Transverse colon (tissue), 4 donors: Measurements from ENCODE around the gene ARL14.

ENCODE experiments used
- POLR2A ChIP-seq: fragments of 450-650 bp; IDR thresholded peaks from one replicate; pipeline ENCODE4 v1.6.1; 2016; ENCODE audit warnings: antibody characterized with exemption, mild to moderate bottlenecking, moderate library complexity
- POLR2AphosphoS5 ChIP-seq, 3 donors: sonication (generic); formaldehyde crosslinking; IDR thresholded peaks; one replicate each; pipeline ENCODE4 v1.6.1; 2016; ENCODE audit warnings: antibody characterized with exemption in 3 of 3
- TF ChIP-seq, protein P1 (sequence below), 5 experiments: fragments of 200-600 bp in 3 of 5; fragments of 450-650 bp in 2 of 5; sonication (generic) in 3 of 5; IDR thresholded peaks; 1 replicate in 2 of 5; 2 replicates in 3 of 5; pipeline ENCODE4 v1.5.1; 2016 to 2017; ENCODE audit warnings: antibody characterized with exemption in 5 of 5, inconsistent platforms in 3 of 5, mild to moderate bottlenecking in 2 of 5, moderate library complexity in 1 of 5

- TF ChIP-seq, protein P1, sequence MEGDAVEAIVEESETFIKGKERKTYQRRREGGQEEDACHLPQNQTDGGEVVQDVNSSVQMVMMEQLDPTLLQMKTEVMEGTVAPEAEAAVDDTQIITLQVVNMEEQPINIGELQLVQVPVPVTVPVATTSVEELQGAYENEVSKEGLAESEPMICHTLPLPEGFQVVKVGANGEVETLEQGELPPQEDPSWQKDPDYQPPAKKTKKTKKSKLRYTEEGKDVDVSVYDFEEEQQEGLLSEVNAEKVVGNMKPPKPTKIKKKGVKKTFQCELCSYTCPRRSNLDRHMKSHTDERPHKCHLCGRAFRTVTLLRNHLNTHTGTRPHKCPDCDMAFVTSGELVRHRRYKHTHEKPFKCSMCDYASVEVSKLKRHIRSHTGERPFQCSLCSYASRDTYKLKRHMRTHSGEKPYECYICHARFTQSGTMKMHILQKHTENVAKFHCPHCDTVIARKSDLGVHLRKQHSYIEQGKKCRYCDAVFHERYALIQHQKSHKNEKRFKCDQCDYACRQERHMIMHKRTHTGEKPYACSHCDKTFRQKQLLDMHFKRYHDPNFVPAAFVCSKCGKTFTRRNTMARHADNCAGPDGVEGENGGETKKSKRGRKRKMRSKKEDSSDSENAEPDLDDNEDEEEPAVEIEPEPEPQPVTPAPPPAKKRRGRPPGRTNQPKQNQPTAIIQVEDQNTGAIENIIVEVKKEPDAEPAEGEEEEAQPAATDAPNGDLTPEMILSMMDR (IDR thresholded peaks at IDR 0.05) = no peak
- TF ChIP-seq POLR2AphosphoS5 (IDR thresholded peaks at IDR 0.05) (peak; percentile 27 to 97 (median 95)), POLR2A (peak; percentile 91)
Measured at GRCh38 chr3:160676547-160677303, at the start of gene ARL14.
